H4 (cell line): ENCODE measurements around the gene ZFYVE9. TPM values are rescaled to one million over a fixed set of nuclear protein-coding genes. Genes with fewer than 3 reads are reported as not detected.
A peak's percentile ranks its signal among the peaks of the same experiment; 100 is the strongest.

Experiments used
- DNase-seq: peaks from one replicate; pipeline ENCODE4 v3.0.0-alpha.2; 2015; ENCODE audit warnings: low spot score
- total RNA-seq: library from RNA; depleted of rRNA; stranded (reverse); fragments of >200 nt; shearing (Covaris generic); gene quantifications from 2 replicates; pipeline ENCODE4 v1.2.3, GENCODE V29; 2014

ZFYVE9 gene
- total RNA-seq, 1 experiment from 2014 or later, result 15.0 TPM

DNA sequence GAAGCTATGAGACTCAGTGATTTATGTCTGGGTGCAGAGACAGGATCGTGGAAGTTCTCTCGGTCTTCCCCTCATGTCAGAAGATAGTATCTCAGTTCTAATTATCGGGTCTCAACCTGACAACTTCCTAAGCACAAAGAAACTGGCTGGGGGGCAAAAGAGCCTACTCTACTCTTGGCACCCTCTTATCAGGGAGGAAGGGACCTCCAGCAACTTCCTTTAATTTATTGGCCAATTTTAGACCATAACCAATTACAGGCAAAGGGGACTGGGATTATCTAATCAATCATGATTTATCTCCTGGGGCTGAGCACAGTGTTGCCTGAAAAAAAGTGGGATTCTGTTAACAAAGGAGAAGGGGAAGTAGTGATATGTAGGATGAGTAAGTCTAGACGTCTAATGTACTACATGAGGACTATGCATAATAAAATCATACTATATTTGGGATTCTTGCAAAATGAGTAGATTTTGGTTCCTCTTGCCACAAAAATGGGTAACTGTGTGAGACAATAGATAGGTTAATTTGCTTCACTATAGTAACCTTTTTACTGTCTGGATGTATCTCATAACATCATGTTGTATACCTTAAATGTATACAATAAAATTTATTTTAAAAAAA lies 98.8 kb downstream of the ZFYVE9 start:
- DNase-seq, result no peak

GRCh38 chr1:52243221-52243987 lies 101.5 kb downstream of the ZFYVE9 start:
- DNase-seq, result no peak

DNA sequence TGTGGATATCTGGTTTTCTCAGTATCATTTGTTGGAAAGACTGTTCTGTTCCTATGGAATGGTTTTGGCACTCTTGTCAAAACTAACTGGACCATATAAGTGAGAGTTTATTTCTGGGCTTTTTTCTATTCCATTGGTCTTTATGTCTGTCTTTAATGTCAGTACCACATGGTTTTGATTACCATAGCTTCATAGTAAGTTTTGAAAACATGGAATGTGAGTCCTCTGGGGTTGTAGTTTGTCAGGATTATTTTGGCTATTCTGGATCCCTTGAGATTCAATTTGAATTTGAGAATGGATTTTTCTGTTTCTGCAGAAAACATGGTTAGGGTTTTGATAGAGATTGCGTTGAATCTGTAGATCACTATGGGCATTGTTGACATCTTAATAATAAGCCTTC lies 107.9 kb downstream of the ZFYVE9 start:
- DNase-seq, result no peak

GRCh38 chr1:52253421-52253820 lies 111.5 kb downstream of the ZFYVE9 start:
- DNase-seq, result no peak

DNA sequence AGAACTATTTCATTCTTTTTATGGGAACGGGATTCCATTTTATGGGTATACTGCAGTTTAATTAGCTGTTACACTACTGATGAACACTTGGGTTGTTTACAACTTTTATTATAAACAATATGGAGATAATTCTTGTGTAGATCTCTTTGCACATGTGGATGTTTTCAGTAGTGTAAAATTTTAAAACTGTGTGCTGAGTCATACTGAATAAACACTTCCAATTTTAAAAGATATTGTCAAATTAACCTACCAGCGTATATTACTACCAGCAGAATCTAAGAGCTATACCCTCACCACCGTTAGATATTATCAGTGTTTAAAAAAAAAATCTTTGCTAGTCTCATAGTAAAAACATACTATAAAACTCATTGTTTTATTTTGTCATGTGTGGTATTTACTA lies 118.0 kb downstream of the ZFYVE9 start:
- DNase-seq, result no peak

GRCh38 chr1:52263153-52263910 lies 121.4 kb downstream of the ZFYVE9 start:
- DNase-seq, result peak; percentile 14

DNA sequence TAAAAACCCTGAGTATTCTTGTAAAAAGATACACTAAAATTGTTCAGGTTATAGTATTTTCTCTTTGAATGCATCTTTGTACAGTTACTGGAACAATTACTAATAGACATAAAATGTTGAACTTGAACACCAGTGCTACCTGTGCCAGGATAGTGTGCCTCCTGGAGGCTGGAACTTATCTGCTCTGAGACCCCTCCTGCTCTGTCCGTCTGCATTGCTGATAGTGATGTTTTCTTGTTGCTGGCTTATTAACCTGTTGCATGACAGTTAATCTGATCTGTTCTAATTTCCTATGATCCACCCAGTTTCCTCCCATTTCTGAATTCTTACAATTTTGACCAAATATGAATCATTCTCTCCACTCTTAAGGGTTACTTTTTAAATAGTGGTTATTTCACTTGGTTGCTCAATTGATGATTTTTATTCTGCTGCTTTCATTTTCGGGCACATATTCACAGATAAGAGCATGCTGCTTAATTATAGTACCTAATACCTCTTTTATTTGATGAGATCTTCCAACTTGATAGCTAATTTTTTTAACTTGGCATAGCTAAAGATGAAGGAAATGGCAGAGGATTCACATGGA lies 122.7 kb downstream of the ZFYVE9 start:
- DNase-seq, result no peak

DNA sequence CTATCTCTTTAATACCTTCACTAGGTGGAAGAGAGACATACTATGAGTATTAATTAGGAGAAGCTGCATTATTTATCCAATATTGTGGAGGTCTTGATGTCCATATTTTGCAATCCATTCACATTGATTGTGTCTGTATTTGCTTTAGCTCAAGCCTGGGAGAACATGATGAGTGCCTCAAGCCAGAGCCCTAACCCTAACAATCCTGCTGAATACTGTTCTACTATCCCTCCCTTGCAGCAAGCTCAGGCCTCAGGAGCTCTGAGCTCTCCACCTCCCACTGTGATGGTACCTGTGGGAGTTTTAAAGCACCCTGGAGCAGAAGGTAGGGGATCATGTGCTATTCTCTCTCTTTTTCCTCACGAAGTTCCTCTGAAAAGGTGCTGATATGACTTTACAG lies 124.6 kb downstream of the ZFYVE9 start:
- no peak for DNase-seq

- no peak for DNase-seq
These were observed 126.5 kb downstream of the ZFYVE9 start for GRCh38 chr1:52268372-52268771.

DNA sequence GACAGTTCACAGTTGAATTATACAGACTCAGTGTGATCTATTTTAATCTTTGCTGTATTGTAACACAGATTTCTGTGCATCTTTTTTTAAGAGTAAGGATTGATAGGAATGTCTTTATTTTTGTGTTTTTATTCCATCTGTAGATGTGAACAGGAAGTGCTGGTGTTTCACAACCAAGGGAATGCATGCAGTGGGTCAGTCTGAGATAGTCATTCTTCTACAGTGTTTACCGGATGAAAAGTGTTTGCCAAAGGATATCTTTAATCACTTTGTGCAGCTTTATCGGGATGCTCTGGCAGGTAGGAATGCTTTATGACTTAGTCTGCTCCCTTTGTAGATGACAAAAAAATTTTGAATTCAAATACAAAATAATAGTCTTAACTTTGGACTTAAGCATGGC lies 139.6 kb downstream of the ZFYVE9 start:
- DNase-seq, result no peak

GRCh38 chr1:52288286-52288685 lies 146.4 kb downstream of the ZFYVE9 start:
- DNase-seq, result no peak

DNA sequence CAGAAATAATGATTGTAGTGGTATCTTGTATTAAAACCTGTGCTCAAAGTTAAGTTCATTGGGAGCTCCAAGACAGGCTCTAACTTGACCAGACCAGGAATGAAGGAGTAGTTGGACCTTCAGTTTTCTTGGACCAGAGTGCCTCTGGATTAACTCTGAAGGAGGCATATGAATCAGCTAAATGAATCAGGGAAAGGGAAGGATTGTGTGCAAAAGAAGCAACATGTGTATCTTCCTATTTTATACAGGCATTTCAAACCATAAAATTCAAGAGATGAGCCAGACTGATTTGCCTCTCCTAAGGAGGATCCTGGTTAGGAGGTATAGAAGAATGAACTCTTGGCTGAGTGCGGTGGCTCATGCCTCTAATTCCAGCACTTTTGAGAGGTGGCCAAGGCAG lies 152.7 kb downstream of the ZFYVE9 start:
- DNase-seq, result no peak

- peak; percentile 48 for DNase-seq
These were observed 154.5 kb downstream of the ZFYVE9 start for GRCh38 chr1:52296345-52296744.

GRCh38 chr1:52305417-52306226 lies 163.7 kb downstream of the ZFYVE9 start:
- DNase-seq, result no peak

GRCh38 chr1:52306227-52307006 lies 164.5 kb downstream of the ZFYVE9 start:
- DNase-seq, result no peak

GRCh38 chr1:52321061-52321460 lies 179.2 kb downstream of the ZFYVE9 start:
- DNase-seq, result no peak

GRCh38 chr1:52323731-52324130 lies 181.8 kb downstream of the ZFYVE9 start:
- no peak for DNase-seq

DNA sequence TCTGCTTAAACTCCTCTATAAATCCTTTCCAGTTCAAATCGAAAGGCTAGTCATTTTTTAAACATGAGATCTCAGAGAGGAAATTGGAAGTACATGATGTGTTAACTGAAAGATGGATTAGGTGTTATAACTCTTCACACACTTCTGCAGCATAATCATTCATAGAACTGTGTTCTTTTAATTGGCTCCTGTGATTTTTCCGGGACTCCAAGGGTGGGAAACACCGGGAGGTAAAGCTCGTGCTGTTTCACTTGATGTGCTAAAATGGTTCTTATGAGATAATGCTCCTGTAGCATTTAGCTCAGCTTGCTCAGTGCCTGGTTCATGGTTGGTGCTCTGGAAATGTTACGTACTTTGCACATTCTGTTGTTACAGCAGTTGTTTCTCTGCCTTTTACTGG lies 183.9 kb downstream of the ZFYVE9 start:
- DNase-seq, result no peak

GRCh38 chr1:52328615-52329014 lies 186.7 kb downstream of the ZFYVE9 start:
- no peak for DNase-seq

GRCh38 chr1:52332411-52332810 lies 190.5 kb downstream of the ZFYVE9 start:
- DNase-seq, result no peak
